Activated CD4-positive, alpha-beta T cell treated with anti-CD3 and anti-CD28 coated beads, Interleukin-2, amount 50 U/mL, for 24 hours (primary cell): ENCODE measurements around the gene SSTR1.
"Not testable (repeated sequence)": the region's sequence is repeated elsewhere in the genome, so short reads cannot be mapped to it uniquely, and the experiment has no call there.

ENCODE experiments used
- DNase-seq, 2 donors: peaks; one replicate each; pipeline ENCODE4 v3.0.0-alpha.2; 2020; ENCODE audit warnings: low read depth in 1 of 2, low spot score in 1 of 2

SSTR1 gene, protein sequence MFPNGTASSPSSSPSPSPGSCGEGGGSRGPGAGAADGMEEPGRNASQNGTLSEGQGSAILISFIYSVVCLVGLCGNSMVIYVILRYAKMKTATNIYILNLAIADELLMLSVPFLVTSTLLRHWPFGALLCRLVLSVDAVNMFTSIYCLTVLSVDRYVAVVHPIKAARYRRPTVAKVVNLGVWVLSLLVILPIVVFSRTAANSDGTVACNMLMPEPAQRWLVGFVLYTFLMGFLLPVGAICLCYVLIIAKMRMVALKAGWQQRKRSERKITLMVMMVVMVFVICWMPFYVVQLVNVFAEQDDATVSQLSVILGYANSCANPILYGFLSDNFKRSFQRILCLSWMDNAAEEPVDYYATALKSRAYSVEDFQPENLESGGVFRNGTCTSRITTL

DNA sequence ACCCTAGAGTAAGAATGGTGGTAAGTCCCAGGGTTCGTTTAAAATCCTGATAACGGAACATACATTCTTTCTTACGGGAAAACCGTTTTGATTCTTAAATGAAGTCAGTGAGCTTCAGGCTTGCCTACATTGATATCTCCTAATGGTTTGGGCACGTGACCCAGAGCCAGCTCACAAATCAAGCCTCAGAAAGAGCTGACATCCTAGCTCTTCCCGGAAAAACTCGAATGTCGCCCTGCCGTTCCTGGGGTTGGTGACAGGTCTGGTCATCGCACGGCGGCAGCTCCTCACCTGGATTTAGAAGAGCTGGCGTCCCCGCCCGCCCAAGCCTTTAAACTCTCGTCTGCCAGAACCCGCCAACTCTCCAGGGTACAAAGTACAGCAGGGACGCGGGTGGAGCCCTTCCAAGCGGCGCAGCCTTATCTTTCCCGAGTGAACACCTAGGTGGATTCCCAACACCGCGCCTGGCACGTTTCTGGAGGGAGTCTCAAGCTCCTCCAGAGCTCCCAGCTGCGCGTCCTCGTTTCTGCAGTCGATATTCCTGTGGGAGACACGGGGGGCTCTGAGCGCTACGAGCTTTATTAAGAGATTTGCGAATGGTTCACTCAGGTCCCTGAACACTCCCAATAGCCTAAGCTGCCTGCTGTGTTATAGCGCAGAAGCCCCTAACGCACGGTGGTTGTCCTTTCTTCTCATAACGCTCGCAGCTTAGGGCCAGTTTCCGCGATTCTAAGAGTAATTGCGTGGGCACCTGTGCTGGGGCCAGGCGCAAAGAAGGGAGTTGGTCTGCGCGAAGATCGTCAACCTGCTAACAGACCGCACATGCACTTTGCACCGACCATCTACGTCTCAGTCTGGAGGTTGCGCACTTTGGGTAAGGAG is at the start of gene SSTR1:
Gene SSTR1, plus strand, starts transcription at position 169 of the 882 bp plus-strand sequence. CDS start 1,486 bp downstream, outside the sequence.
- no peak for DNase-seq

DNA sequence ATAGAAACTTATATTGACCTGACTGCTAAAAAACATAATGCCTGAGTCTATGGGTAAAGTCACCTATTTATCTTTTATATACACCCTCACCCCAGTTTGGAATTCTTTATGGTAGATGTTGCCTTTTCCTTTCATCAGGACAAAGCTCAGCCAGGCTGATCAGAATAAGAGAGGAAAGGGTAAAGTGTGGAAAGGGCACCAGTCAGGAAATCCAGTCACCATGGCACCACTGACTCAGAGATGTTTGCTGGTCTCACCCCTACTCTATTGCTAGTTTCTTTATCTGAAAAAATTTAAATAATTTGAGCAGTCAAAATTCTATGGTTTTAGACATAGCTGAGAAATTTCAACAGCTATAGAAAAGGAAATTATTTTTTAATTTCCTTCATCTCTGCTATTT is 49.2 kb upstream of the SSTR1 start:
- no peak for DNase-seq

DNA sequence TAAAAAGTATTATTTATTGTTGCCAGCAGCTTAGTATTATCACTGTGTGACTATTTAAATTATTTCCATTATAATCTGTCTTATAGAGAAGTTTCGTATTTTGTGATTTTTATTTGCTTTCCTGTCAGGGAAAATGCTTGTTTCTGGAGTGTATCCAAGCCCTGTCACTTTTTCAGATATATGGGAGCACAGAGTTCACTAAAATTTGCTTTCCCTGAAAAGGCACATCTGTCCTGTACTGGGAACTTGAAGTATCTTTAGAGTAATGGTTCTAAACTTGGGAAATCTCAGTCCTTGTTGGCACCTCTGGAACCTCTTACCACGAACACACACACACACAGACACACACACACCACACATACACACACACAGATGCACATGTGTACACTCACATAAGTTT is 39.3 kb upstream of the SSTR1 start:
- DNase-seq, result no peak

DNA sequence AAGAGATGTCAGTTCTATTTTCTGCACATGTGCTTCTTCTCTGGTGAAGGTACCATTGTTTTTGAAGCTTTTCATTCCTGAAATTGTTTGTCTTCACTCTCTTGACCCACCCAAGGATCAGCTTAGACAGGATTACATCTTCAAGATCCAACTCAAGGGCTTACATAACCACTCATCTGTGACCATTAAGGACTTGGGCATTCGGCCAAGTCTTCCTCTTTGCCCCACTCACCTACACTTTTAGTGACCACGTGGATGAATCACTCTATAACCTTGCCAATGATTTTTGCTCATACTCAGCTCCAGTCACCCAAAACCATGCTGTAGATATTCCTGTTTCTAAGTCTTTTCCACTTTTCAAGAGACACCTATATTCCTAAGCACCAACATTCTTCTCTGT is 36.5 kb upstream of the SSTR1 start:
- DNase-seq, result no peak

DNA sequence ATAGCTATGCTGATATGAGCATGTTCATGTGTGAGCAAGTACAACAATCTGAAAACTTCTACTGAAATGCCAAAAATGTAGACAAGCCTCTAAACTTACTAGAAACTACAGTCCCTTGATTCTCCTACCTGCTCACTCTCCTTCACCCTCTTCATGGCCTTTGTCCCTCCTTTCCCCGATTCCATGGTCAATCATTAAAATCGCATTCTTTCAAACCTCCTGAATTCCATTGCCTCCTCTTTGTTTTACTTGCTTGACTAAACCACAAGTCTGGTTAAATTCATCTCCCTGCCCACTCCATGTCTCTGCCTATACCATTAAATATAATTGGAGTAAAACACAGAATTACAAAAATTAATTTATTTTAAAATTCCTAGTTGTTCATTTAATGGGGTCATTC is 33.0 kb upstream of the SSTR1 start:
- DNase-seq, result no peak

DNA sequence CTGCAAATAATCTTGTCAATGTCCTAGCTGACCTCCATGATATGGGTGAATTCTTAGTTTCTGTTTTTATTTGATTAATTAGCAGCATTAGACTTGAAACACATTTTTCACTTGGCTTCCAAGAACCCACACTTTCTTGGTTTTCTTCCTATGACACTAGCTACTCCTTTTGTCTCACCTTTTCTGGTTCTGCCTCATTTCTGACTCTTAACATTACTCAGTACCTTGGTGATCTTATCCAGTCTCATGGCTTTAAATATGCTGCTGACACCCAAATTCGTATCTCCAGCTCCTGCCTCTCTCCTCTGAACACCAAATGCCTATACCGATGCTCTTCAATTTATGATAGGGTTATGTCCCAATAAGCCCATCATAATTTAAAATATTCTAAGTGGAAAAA is 32.0 kb upstream of the SSTR1 start:
- DNase-seq, result no peak

DNA sequence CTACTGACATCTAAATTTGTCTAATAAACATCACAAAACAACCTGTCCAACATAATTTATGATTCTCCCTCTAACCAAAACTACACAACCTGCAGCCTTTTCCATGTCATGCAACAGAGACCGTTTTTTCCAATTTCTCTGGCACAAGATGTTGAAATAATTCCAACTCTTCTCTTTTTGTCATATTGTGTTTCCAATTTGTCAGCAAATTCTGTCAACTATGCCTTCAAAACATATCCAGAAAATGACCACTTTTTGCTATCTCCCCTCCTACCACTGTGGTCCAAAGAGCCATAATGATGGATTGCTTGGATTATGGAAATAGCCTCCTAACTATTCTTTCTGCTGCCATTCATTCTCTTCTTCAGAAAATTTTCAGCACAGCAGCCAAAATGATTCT is 31.3 kb upstream of the SSTR1 start:
- no peak for DNase-seq

DNA sequence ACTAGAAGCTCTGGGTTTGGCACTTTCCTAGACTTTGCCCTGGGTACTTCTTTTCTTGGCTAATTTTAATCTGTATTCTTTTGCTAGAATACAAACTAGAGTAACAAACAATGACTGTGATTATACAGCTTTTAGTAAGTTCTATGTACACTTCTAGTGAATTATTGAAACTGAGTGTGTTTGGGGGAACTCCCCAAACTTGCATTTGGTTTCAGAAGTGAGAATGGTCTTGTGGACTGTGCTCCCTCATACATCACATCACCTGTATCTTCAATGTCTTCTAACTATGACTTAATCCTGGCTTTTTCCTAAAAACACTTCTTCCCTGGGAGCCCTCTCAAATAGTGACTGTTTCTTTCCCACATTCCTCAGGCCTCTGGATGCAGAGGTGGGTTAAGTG is 23.6 kb upstream of the SSTR1 start:
- no peak for DNase-seq

DNA sequence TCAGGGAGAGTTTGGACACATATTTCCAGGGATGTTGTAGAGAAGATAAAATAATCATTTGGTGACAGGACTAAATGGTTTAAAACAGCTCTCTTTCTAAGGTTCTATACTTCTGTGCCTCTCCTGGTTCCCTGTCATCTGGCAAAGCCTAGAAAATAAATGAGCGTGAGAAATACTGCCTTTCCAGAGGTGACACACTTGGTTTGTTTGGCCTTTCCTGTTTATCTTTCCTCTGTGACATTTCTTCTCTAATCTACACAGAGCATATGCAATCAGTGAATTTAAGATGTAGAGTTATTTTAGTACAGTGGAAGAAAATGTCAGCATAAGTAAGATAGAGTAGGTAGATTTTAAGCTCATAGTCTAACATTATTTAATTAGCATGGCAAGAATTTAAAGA is 22.0 kb upstream of the SSTR1 start:
- DNase-seq, result no peak

DNA sequence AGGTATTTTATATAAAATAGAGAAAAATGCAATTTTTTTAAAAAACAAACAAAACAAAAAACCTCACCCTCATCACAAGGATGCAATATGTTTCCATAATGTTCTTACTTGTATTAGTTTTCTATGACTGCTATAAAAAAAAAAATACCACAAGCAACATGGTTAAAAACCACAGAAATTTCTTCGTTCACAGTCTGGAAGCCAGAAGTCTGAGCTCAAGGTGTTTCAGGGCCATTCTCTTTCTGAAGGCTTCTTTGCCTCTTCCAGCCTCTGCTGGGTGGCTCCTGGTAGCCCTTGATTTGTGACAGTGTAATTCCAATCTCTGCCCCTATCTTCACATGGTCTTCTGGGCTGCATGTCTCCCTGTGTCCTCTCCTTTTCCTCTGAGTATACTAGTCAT is 21.5 kb upstream of the SSTR1 start:
- DNase-seq, result no peak

DNA sequence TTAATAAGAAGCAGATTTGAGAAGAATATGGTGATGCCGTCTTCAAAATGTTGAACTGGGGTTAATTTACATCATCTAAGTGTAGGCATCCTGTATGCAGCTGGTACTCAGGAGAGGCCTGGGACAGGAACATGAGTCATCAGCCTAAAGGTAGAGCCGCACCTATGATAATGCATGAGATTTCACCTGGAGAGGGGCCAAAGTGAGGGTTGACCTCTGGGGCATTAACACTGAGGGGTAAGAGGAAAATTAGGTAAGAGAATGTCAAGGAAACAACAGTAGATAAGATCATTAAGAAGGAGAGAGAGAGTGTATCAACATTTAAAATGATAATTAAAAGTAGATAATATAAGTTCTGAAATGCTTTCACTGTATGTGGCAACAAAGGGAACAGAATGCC is 20.2 kb upstream of the SSTR1 start:
- no peak for DNase-seq

DNA sequence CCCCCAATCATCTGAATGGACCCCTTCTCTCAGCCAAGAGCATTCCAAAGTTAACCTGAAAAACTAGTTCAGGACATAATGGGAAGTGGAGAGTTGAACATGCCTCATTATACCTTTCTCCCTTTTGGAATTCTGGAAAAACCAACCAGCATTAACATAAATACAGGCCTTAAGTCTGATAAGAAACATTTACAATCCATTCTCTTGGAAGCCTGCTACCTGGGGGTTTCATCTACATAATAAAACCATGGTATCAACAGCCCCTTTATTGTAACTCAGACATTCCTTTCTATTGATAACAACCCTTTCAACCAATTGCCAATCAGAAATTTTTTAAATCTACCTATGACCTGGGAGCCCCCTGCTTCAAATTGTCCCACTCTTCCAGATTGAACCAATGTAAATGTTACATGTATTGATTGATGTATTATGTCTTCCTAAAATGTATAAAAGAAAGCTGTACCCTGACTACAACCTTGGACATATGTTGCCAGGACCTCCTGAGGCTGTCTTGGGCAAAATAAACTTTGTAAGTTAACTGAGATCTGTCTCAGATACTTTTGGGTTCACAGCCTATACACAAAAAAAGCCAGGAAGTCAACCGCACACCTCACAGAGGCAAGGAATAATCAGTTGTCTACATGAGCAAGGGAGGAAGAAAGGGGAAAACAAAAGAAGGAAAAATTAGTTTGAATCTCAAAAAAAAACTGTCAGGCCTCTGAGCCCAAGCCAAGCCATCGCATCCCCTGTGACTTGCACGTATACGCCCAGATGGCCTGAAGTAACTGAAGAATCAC is 17.6 kb upstream of the SSTR1 start:
- DNase-seq, result no peak

DNA sequence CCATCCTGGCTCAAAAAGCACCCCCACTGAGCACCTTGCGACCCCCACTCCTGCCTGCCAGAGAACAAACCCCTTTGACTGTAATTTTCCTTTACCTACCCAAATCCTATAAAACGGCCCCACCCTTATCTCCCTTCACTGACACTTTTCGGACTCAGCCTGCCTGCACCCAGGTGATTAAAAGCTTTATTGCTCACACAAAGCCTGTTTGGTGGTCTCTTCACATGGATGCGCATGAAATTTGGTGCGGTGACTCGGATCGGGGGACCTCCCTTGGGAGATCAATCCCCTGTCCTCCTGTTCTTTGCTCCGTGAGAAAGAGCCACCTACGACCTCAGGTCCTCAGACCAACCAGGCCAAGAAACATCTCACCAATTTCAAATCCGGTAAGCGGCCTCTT is 16.9 kb upstream of the SSTR1 start:
- not testable (repeated sequence) for DNase-seq

DNA sequence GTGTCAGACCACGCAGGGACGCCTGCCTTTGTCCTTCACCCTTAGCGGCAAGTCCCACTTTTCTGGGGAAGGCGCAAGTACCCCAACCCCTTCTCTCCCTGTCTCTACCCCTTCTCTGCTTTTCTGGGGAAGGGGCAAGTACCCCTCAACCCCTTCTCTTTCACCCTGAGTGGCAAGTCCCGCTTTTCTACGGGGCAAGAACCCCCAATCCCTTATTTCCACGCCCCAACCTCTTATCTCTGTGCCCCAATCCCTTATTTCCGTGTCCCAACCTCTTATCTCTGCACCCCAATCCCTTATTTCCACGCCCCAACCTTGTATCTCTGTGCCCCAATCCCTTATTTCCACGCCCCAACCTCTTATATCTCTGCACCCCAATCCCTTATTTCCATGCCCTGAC is 16.2 kb upstream of the SSTR1 start:
- DNase-seq, result not testable (repeated sequence)

DNA sequence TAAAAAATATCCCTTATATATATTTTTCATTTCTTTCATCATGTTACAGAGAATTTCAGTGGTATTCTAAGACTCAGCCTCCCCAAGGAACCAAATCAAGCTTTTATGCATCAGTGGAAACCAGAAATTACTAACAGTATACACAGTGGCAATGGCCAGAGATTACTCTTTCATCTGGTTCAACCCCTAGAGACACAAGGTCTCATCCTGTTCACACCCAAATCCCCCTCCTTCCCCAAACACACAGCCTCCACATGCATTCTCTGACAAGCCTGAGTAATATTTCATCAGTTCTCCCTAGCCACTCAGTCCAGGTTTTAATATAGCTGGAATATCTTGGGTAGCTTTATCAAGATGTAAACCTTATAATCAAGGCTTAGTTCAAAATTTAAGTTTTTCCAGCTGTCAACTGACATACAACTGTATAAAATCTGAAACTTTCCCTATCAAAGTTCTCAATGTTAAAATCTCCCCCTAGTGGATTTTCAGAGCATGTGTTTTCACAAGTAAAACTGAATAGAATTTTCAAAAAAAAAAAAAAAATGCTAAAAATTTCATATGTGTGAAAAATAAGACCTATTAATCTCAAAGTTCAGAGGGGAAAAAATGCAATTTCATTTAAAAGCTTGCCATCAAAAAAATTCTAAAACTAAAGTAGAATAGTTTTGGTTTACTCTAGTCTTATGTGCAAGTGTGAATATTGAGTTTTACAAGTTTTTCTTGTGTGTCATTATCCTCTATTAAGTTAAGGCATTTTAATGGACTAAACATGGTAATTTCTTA is 10.5 kb upstream of the SSTR1 start:
- no peak for DNase-seq

DNA sequence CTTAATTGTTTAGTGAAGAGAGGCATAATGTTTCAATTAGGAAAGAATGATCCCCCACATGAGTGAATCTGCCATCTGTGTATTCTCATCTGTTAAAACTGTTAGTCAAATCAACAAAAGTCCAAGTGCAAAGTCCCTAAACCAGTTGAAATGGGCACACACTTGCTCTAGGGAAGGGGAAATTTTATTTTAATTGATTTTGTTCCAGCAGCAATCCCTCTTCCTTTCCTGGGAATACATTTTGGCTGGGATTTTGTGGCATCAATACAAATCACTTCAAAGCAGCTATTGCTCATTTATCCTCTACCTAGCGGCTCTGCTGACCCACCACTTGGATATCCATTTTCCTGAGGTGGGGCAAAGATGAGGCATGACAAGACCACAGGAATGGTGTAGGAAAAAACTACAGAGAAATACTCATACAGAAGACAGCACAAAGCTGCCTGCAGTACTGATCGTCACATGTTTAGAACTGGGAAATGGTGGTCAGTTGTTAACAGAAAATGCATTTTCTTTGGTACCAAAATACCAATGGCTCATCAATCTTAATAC is 9.8 kb upstream of the SSTR1 start:
- no peak for DNase-seq

DNA sequence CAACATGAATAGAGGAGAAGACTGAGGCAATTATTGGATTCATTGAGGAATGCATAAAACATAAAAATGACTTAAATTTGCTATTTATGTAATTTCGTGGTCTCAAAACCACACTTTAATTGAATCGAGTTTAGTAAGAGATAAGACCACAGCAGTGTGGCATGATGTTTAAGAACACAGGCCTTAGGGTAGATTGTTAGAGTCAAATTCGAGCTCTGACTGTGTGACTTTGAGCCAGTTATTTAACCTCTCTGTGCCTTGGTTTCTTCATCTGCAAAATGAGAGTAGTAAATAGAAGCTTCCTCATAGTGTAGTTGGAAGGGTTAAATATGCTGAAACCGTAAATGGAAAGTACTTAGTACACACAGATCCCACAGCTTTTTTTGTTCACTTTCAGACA is 9.3 kb upstream of the SSTR1 start:
- no peak for DNase-seq

DNA sequence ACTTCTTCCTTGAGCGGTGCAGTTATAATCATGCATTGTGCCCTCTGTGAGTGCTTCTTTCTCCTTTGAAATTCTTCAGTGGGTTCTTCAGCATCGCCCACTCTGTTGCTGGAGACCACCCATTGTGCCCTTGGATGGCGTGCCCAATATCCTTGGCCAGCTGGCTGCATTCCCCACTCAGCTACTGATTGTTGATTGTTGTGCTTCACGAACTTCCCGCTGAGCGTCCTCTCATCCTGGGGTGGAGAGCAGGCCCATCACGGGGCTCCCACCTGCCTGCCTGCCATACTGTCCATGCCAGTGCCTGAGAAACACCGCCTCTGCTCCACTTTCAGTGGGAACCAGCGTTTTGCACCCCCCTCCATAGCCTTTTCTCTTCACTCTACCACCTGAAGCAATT is 8.6 kb upstream of the SSTR1 start:
- DNase-seq, result no peak

DNA sequence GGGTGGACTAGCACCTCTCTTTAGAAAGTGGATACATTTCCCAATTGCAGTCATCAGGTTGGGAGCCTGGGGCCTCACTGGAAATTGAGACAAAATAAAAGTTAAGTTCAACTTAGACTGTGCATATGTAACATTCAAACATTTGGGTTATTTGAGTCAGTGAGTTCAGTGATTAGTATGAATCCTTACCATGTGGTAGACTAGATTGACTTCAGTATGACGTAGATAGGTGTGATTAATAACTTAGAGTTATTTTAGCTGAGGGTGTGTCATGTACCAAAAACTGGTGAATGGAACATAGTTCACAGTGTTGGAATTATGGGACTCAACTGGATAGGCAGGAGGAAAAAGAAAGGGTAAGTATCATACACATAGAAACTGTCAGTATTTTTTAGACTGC is 8.0 kb upstream of the SSTR1 start:
- DNase-seq, result no peak

DNA sequence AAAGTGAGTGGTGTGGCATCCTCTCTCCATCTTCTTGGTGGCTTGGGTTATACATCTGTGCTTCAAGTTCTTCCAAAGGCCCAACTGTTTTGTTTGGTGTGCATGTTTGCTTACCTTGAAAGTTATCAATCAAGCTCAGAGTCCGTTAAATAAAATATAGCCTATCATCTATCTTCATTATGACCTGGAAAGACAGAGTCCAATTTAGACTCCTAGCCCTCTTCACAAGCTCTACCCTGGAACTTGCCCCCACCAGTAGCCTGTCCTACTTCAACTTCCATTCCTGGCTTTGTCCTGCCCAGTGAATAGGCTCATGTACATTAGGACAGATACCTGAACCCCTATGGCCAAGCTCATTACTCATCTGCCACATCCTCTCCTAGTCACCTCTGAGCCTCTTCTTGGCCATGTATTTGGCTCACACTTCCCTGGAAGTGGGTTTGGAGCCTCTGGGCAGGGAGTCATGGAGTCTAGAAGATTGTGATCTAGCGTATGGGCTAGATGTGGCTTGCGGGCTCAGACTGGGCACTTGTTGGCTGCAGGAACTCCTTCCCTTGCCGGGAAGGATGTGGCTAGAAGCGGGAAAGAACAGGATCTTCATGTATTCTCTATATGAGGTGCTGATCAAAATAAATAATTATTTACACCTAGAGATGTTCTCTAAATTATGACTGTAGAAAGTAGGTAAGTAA is 6.4 kb upstream of the SSTR1 start:
- no peak for DNase-seq
